ENCODE data around the gene PROZ. TPM values are rescaled to one million over a fixed set of nuclear protein-coding genes. Genes with fewer than 3 reads are reported as not detected.

PROZ gene
- total RNA-seq, 1 experiment from 2014 or later, result not detected

DNA sequence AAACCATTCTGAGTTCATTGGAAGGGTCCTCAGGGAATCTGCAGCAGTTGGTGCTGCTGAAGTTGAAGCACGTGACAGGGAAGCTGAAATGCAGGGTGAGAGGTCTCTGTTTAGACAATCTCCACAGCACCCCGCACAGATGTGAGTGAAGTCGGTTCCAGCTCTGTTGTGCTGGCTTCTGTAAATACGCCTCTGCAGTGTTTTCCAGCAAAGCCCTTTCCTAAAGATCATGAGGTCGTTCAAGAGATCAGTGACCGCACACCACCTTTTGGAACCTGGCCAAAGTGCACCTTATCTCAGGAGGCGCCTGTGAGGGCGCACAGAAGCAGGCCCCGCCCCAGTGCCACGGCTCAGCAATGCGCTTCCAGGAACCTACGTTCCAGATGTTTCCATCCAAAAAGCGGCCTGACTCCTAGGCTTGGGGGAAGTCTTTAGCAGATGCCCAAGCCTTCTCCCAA, 61.7 kb downstream of the PROZ start:
- Histone ChIP-seq H3K14ac (ENCODE audit: insufficient read depth, low read length) (no peak overlapping the region), H2BK12ac (ENCODE audit: insufficient read length, low read depth, low read length) (no peak overlapping the region), H3K23me2 (ENCODE audit: insufficient read length, low read depth, low read length, poor library complexity, severe bottlenecking) (no peaks in the 10 kb centered on the region), H2BK120ac (ENCODE audit: low read depth, low read length, poor library complexity, severe bottlenecking) (no peak overlapping the region), H2AFZ (ENCODE audit: low read length) (no peak overlapping the region), H4K20me1 (ENCODE audit: control insufficient read depth, insufficient read depth, insufficient read length) (no peaks in the 10 kb centered on the region), H3K56ac (ENCODE audit: insufficient read length, low read depth, low read length) (no peak overlapping the region), H3K27ac (ENCODE audit: insufficient read length, low read depth, low read length) (no peak overlapping the region), H3K79me2 (ENCODE audit: insufficient read depth, low read length) (peaks cover 39% of the 10 kb centered on the region; the same call in 1 of the 2 replicates), H2BK15ac (ENCODE audit: low read depth, low read length) (no peak overlapping the region), H3K79me1 (ENCODE audit: insufficient read depth, low read depth, low read length, poor library complexity, severe bottlenecking) (peaks cover 4% of the 10 kb centered on the region), H3K9ac (ENCODE audit: extremely low read depth, insufficient read length, low read length) (no peak overlapping the region), H3K4me1 (ENCODE audit: insufficient read depth, low read length) (peaks cover 5% of the 10 kb centered on the region; the same call in 1 of the 2 replicates), H3K23ac (ENCODE audit: insufficient read length, low read depth, low read length) (no peak overlapping the region), H3K18ac (ENCODE audit: insufficient read length, low read depth, low read length) (no peak overlapping the region), H2BK5ac (ENCODE audit: insufficient read length, low read length) (no peak overlapping the region), H4K91ac (ENCODE audit: insufficient read length, low read depth, low read length) (no peak overlapping the region), H2AK5ac (ENCODE audit: insufficient read length, low read length) (no peak overlapping the region), H4K8ac (replicated peaks; ENCODE audit: insufficient read length, low read depth, low read length) (no peak overlapping the region), H4K5ac (ENCODE audit: insufficient read length, low read depth, low read length) (no peak overlapping the region), H3T11ph (ENCODE audit: low read length) (no peak overlapping the region), H3K4ac (ENCODE audit: low read depth, low read length) (no peak overlapping the region), H3K9me3 (ENCODE audit: control insufficient read depth, low read depth, low read length) (no peaks in the 10 kb centered on the region), H3K4me2 (ENCODE audit: insufficient read depth, insufficient read length, low read length) (no peak overlapping the region), H2BK20ac (ENCODE audit: low read depth, low read length, poor library complexity, severe bottlenecking) (no peak overlapping the region), H3K27me3 (ENCODE audit: insufficient read depth, low read length) (no peaks in the 10 kb centered on the region)
- Mint-ChIP-seq H3K9me3 (no peaks in the 10 kb centered on the region), H3K4me1 (no peaks in the 10 kb centered on the region), H3K27me3 (ENCODE audit: low read depth) (no peaks in the 10 kb centered on the region), H3K36me3 (ENCODE audit: insufficient read depth in 1 of 3, low read depth in 3 of 3) (peaks cover 33 to 59% (median 51%) of the 10 kb centered on the region in 3 experiments), H3K27ac (peak overlapping the region in 2 of 3 experiments; percentile 74 to 87; a peak in 4 of 7 replicates), H3K4me3 (no peak overlapping the region; a peak in 1 of 5 replicates)
- DNase-seq, result no peak
- TF ChIP-seq CTCF (conservative IDR thresholded peaks at IDR 0.05), result no peak
- WGBS (ENCODE audit: extremely low coverage, insufficient read length, low lambda C conversion rate), result no CpG with 5 or more reads among the region's 13 CpGs

All from H9 (cell line).